Cardiac fibroblast (primary cell): ENCODE results near the gene AZU1.
"Not testable (repeated sequence)": the region's sequence is repeated elsewhere in the genome, so short reads cannot be mapped to it uniquely, and the experiment has no call there.

ENCODE experiments used
- DNase-seq, 2 donors: peaks; one replicate each; pipeline versions ENCODE4 v3.0.0 to v3.0.0-alpha.2; 2010; ENCODE audit warnings: low read depth in 2 of 2
- H3K4me3 ChIP-seq, 2 donors: replicated peaks in 1 of 2; 1 replicate in 1 of 2; 2 replicates in 1 of 2; pipeline ENCODE4 v1.5.1; 2011; ENCODE audit warnings: low read depth in 2 of 2, low read length in 2 of 2, mild to moderate bottlenecking in 2 of 2, moderate library complexity in 1 of 2
- TF ChIP-seq, protein P1 (sequence below): IDR thresholded peaks from one replicate; pipeline ENCODE4 v1.5.1; 2011; ENCODE audit warnings: low read depth, mild to moderate bottlenecking, low read length, inconsistent platforms

The AZU1 gene

DNA sequence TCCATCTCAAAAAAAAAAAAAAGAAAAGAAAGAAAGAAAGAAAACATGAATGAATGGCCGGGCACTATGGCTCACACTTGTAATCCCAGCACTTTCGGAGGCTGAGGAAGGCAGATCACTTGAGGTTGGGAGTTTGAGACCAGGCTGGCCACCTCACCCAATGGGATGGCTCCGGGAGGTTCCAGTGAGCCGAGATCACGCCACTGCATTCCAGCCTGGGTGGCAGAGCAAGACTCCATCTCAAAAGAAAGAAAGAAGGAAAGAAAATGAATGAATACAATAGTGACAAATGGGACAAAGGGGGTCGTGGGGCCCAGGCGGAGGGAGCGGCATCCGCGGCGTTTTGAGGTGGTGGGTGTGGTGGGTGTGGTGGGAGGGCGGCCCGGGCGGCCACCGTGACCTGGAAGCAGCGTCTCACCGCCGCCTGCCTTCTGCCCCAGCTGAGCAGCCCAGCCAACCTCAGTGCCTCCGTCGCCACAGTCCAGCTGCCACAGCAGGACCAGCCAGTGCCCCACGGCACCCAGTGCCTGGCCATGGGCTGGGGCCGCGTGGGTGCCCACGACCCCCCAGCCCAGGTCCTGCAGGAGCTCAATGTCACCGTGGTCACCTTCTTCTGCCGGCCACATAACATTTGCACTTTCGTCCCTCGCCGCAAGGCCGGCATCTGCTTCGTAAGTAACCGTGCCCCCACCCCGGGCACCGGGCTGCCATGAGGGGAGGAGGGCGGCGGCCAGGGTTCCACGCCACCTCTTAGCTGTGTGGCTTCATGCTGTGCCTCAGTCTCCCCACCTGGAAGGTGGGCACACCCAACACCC, 18.3 kb downstream of the AZU1 start:
- no peak overlapping the region for H3K4me3 ChIP-seq
- no peak for DNase-seq

DNA sequence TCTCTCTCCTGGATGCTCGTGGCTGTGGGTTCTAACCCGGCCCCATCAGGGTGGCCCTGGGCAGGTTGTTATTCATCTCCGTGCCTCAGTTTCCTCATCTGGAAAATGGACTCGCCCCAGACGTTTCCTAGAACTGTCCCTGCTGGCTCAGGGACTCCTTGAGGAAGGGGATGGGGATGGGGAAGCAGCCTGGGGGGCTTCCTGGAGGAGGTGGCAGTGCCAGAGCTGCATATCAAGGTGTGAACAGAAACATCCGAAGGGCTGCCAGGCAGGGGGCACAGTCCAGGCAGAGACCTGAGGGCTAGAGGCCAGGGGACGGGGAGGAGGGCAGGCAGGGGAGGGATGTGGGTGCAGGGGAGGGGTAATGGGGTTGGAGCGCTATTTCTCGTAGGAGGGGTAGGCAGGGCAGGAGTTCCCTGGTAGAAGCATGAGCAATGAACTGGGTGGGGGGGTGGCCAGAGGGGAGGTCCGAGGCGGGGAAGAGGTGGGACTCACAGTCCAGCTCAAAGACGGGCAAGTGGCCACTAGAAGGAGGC, 20.8 kb downstream of the AZU1 start:
- DNase-seq = no peak
- TF ChIP-seq, protein P1, sequence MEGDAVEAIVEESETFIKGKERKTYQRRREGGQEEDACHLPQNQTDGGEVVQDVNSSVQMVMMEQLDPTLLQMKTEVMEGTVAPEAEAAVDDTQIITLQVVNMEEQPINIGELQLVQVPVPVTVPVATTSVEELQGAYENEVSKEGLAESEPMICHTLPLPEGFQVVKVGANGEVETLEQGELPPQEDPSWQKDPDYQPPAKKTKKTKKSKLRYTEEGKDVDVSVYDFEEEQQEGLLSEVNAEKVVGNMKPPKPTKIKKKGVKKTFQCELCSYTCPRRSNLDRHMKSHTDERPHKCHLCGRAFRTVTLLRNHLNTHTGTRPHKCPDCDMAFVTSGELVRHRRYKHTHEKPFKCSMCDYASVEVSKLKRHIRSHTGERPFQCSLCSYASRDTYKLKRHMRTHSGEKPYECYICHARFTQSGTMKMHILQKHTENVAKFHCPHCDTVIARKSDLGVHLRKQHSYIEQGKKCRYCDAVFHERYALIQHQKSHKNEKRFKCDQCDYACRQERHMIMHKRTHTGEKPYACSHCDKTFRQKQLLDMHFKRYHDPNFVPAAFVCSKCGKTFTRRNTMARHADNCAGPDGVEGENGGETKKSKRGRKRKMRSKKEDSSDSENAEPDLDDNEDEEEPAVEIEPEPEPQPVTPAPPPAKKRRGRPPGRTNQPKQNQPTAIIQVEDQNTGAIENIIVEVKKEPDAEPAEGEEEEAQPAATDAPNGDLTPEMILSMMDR = no peak

More for the DNA sequence above, 18.3 kb downstream of the AZU1 start:
- TF ChIP-seq, protein P1 = no peak

DNA sequence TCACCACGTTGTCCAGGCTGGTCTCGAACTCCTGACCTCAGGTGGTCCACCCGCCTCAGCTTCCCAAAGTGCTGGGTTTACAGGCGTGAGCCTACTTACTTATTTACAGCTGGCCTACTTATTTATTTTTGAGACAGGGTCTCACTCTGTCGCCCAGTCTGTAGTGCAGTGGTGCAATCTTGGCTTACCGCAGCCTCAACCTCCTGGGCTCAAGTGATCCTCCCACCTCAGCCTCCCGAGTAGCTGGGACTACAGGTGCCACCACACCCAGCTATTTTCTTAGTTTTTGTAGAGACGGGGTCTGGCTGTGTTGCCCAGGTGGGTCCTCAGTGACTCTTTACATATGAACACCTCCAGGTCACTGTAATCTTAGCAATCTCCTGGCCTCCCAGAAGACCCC, 21.6 kb downstream of the AZU1 start:
- H3K4me3 ChIP-seq, DNase-seq: not testable (repeated sequence)

More for the DNA sequence above, 20.8 kb downstream of the AZU1 start:
- H3K4me3 ChIP-seq = no peak overlapping the region

GRCh38 chr19:850221-850978, 22.8 kb downstream of the AZU1 start:
- H3K4me3 ChIP-seq = peak overlapping the region; percentile 5 to 13
- DNase-seq = peak; percentile 89 to 99
- TF ChIP-seq, protein P1 = no peak

DNA sequence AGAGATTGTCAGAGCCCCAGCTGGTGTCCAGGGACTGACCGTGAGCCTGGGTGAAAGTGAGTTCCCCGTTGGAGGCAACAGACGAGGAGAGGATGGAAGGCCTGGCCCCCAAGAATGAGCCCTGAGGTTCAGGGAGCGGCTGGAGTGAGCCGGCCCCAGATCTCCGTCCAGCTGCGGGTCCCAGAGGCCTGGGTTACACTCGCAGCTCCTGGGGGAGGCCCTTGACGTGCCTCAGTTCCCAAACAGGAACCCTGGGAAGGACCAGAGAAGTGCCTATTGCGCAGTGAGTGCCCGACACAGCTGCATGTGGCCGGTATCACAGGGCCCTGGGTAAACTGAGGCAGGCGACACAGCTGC, 23.3 kb downstream of the AZU1 start:
- H3K4me3 ChIP-seq = peak overlapping the region; percentile 5 to 13
- DNase-seq = no peak
- TF ChIP-seq, protein P1 = no peak

DNA sequence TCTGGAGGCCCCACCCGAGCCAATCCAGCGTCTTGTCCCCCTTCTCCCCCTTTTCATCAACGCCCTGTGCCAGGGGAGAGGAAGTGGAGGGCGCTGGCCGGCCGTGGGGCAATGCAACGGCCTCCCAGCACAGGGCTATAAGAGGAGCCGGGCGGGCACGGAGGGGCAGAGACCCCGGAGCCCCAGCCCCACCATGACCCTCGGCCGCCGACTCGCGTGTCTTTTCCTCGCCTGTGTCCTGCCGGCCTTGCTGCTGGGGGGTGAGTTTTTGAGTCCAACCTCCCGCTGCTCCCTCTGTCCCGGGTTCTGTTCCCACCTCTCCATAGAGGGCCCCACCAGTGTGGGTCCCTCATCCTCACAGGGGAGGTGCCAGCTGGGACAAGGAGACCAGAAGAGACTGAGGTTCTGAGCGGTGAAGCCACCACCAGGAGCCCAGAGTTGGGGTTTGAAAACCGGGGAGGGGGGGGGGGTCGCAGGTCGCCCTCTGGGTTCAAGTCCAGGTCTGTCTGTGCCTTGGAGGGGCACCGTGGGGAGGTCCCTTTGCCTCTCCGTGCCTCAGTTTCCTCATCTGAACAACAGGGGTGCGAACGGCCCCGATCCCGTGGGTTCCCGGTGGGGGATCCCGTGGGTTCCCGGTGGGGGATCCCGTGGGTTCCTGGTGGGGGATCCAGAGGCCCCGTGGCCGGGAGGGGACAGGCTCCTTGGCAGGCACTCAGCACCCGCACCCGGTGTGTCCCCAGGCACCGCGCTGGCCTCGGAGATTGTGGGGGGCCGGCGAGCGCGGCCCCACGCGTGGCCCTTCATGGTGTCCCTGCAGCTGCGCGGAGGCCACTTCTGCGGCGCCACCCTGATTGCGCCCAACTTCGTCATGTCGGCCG, 24.7 kb downstream of the AZU1 start, which contains the start of gene ELANE:
Gene ELANE, plus strand, starts transcription at position 168 of the 878 bp plus-strand sequence. Its CDS starts 26 bp downstream, at position 194.
- TF ChIP-seq, protein P1 = no peak
- no peak for DNase-seq
- H3K4me3 ChIP-seq = no peak within 1 kb of the TSS
